ENCODE results near the gene RYR2.
A peak's percentile ranks its signal among the peaks of the same experiment; 100 is the strongest.

The RYR2 gene

DNA sequence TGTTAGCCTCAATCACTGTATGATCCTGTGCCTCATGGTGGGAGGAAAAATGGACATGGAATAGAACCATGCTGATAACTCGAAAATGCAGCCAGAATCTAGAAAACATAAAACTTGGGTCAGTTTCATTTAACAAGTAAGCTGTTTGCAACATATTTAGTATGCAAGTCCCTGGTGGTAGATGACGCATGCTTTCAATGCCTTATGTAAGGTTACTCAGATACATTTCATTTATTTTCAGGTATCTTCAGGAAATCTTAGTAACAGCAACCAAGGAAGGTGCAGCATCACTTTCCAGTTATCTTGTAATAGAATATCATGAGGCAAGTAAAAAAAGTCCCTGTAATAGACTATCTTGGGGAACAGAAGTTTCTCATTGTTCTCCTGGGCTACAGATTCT lies 92.9 kb downstream of the RYR2 start:
- H3K4me3 ChIP-seq, result no peak overlapping the region
- DNase-seq (ENCODE audit: low spot score), result no peak
- no peak overlapping the region for H3K27ac ChIP-seq
- TF ChIP-seq, protein P1, sequence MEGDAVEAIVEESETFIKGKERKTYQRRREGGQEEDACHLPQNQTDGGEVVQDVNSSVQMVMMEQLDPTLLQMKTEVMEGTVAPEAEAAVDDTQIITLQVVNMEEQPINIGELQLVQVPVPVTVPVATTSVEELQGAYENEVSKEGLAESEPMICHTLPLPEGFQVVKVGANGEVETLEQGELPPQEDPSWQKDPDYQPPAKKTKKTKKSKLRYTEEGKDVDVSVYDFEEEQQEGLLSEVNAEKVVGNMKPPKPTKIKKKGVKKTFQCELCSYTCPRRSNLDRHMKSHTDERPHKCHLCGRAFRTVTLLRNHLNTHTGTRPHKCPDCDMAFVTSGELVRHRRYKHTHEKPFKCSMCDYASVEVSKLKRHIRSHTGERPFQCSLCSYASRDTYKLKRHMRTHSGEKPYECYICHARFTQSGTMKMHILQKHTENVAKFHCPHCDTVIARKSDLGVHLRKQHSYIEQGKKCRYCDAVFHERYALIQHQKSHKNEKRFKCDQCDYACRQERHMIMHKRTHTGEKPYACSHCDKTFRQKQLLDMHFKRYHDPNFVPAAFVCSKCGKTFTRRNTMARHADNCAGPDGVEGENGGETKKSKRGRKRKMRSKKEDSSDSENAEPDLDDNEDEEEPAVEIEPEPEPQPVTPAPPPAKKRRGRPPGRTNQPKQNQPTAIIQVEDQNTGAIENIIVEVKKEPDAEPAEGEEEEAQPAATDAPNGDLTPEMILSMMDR (IDR thresholded peaks at IDR 0.05), result no peak

- H3K27ac ChIP-seq, result no peak overlapping the region
- H3K4me3 ChIP-seq, result no peak overlapping the region
- TF ChIP-seq, protein P1 (IDR thresholded peaks at IDR 0.05), result no peak
- no peak for DNase-seq (ENCODE audit: low spot score)
These were observed 96.6 kb downstream of the RYR2 start for GRCh38 chr1:237138551-237138950.

DNA sequence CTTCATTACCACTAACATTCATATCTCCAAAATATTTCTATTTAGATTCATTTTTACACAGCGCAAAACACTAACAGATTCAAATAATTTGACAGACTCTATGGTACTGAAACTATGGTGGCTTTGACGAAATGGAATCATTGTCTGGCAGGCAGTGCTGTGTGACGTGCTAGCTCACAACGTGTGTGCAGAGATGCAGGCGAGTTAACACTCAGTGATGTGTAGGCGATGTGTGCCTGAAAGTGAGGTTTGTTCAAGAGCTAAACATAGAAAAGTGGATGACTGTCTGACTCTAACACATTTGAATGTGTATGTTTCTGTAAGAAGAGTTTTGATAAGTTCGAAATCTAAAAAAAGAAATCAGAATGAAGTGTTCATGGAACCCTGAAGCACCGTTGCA lies 97.7 kb downstream of the RYR2 start:
- Histone ChIP-seq H3K4me3 (no peak overlapping the region), H3K27ac (peak overlapping the region in 1 of 2 donors; percentile 18)
- TF ChIP-seq, protein P1 (IDR thresholded peaks at IDR 0.05), result no peak
- DNase-seq (ENCODE audit: low spot score), result no peak

DNA sequence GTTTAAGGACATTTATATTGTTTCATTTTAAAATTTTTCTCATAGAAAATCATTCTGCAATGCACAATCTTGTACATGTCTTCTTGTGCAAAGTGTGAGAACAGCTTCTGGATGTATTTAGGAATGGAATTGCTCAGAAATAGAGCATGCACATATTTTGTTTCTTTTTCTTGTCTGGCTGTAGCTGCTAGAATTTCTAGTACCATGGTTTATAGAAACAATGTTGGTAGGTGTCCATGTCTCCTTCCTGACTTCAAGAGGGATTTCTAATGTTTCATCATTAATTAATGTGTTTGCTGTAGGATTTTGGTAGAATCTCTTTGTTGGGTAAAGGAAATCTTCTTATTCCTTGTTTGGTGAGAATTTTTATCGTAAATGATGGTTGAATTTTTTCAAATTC lies 99.0 kb downstream of the RYR2 start:
- H3K27ac ChIP-seq, result peak overlapping the region; percentile 53 to 82
- TF ChIP-seq, protein P1 (IDR thresholded peaks at IDR 0.05), result no peak
- DNase-seq (ENCODE audit: low spot score), result no peak
- H3K4me3 ChIP-seq, result no peak overlapping the region

DNA sequence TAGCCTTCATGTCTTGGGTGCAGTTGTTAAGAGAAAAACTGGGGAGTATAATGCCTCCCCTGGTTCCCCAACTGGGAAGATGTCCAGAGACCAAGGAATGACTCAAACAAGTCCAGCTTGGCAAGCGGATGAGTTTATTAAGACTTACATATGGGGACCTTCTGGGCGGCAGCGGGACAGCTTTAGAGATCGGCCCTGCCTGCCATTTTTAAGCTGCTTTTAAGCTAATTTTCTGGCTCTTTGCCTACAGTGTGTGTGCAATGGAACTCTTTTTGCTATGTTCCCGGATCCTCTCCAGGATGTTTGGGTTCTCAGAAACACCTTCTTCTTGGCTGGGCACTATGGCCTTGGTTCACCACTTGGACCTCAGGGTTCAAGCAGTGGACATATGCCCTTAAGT lies 99.5 kb downstream of the RYR2 start:
- peak overlapping the region; percentile 53 to 82 for H3K27ac ChIP-seq
- TF ChIP-seq, protein P1 (IDR thresholded peaks at IDR 0.05), result no peak
- DNase-seq (ENCODE audit: low spot score), result no peak
- H3K4me3 ChIP-seq, result peak overlapping the region; percentile 7

DNA sequence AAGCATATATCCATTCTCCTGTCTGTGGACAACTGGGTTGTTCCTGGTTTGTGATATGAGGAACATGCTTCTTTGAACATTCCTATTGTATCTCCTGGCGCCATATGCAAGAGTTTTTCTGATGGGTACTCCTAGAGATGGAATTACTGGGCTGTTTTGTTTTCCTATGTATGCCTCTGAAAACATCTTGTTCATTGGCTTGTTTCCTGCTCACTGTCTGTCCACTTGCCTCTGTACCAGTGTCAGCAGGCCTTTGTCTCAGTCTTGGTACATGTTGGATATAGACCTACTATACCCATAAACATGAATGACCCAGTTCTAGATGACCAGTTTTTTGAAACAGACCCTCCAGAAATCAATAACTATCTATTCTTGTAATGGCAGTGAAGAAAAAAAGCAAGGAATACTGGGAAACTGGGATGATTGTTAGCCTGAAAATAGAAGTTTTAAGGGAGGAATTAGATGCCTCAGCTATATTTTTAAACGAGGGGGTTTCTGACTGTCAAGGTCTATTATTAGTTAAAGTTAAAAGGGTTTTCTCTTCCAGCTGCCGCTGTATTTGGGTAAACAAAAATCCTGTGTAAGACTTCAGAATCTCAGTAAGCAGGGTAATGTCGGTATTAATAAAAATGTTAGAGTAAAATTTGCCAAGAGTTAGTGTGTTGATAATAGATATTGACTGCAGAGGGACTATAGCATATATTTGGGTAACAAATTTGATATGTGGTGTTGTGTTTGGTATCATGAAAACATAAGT lies 103.6 kb downstream of the RYR2 start:
- Histone ChIP-seq H3K27ac (peak overlapping the region; percentile 53 to 75), H3K4me3 (peak overlapping the region; percentile 56)
- DNase-seq (ENCODE audit: low spot score), result no peak
- TF ChIP-seq, protein P1 (IDR thresholded peaks at IDR 0.05), result no peak

GRCh38 chr1:237146241-237146640 lies 104.3 kb downstream of the RYR2 start:
- TF ChIP-seq, protein P1 (IDR thresholded peaks at IDR 0.05), result no peak
- Histone ChIP-seq H3K27ac (peak overlapping the region; percentile 53 to 75), H3K4me3 (peak overlapping the region; percentile 56)
- no peak for DNase-seq (ENCODE audit: low spot score)
